ENCODE measurements around the gene POLR2E.

GRCh38 chr19:1105873-1106840 lies 11.0 kb upstream of the POLR2E start:
- TF ChIP-seq CTCF (IDR thresholded peaks at IDR 0.05 in 8 of 11, conservative IDR thresholded peaks at IDR 0.05 in 3 of 11) (no peak), POLR2A (IDR thresholded peaks at IDR 0.05) (no peak)
